Motor neuron (in vitro differentiated cells): ENCODE results near the gene ACIN1. TPM values are rescaled to one million over a fixed set of nuclear protein-coding genes. Genes with fewer than 3 reads are reported as not detected.

Experiments used
- ATAC-seq, 8 experiments: fragments of 200-7000 bp; cut with Tn5 transposase; replicated peaks in 6 of 8; 2 replicates each; pipeline ENCODE4 v1.8.0; 2021; ENCODE audit warnings: mild to moderate bottlenecking in 8 of 8, moderate library complexity in 8 of 8
- H3K27ac ChIP-seq, 2 donors: fragments of 250-450 bp; sonication (Bioruptor Pico); 2 replicates each; pipeline ENCODE4 v1.9.0; 2021; ENCODE audit warnings: antibody characterized with exemption in 2 of 2, mild to moderate bottlenecking in 2 of 2, moderate library complexity in 1 of 2
- H3K4me1 ChIP-seq, 2 donors: fragments of 250-450 bp; sonication (Bioruptor Pico); replicated peaks in 1 of 2; 2 replicates each; pipeline ENCODE4 v1.6.1; 2021; ENCODE audit warnings: antibody characterized with exemption in 2 of 2, mild to moderate bottlenecking in 2 of 2, moderate library complexity in 1 of 2
- H3K4me3 ChIP-seq, 5 donors: fragments of 250-450 bp; sonication (Bioruptor Pico); 2 replicates each; pipeline ENCODE4 v1.9.0; 2021; ENCODE audit warnings: antibody characterized with exemption in 5 of 5, mild to moderate bottlenecking in 5 of 5, moderate library complexity in 4 of 5
- WGBS, 10 experiments: fragments of 450-650 bp; shearing (Covaris generic); methylation state at CpG; one replicate each; pipeline ENCODE4 v1.0.0; 2022; 5-methylcytosine and 5-hydroxymethylcytosine counted together
- in situ Hi-C, 9 experiments: fragments of 400-800 bp; cut with MboI; loops; one replicate each; pipeline ENCODE4 v1.15.0; 2021; ENCODE audit warnings: low sequenced_read_pairs in 9 of 9, low pct_unique_long_range_greater_than_20kb in 2 of 9; ENCODE audit not compliant: unreplicated experiment in 9 of 9
- total RNA-seq, 8 experiments: library from RNA; unstranded; fragments of 300-600 nt; gene quantifications; 2 replicates each; pipeline versions ENCODE4 v1.2.3 to v1.2.4, GENCODE V29; 2022

Gene ACIN1
- total RNA-seq, 8 experiments from 2014 or later = 52.2 to 315 (median 121) TPM

DNA sequence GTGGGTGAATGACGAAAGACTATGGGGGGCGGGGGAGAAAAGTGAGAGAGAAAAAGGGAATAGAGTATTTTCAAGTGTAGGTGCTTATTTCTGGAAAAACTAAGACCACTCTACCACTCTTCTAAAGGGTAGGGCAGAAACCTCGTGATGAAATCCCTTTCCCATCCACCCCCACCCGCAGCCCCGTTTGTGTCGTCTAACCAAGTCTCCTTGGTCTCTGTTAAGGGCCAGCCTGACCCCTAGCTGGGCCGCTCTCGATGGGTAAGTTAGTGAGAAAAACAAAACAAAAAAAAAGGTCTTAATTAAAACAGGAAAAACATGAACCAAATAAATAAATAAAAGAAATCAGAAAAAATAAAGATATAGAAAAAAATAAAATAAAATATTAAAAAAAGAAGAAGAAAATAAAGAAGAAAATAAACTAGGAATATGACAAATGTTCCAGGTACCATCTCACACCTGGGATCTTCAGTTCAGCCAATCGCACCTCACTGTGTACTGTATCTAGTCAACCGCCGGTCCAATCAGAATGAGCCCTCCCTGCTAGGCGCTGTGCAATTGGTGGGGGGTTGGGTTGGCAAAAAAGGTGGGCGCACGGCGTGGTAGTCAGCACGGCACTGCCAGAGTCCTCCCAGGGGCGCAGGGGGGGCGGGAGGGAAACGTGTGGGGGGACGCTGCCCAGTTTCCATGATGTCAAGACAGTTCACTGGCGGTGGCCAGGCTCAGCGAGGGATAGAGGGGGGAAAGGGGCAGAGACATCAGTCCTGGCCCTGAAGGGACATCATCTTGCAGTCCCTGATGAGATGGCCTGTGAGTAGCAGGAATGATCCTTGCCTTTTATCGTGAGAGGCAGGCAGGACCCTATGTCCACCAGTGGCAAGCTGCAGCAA is 27.8 kb downstream of the ACIN1 start:
- H3K4me3 ChIP-seq = no peak overlapping the region
- H3K27ac ChIP-seq = no peak overlapping the region
- in situ Hi-C loops = loop anchor here in 6 of 9 experiments (10.0 to 25.0 kb wide), 3 partner anchors 82 to 505 kb away; partner anchors contain the start of genes AJUBA (in 2 of the 6) and HAUS4 (in 2 of the 6)
- ATAC-seq = no peak
- WGBS, 10 experiments = 80 to 100% (median 93%) methylated on average over 2 to 16 of the region's 23 CpGs; no CpG with 5 or more reads in 1 of the 10 experiments
- H3K4me1 ChIP-seq = peaks cover 22 to 28% of the 10 kb centered on the region in 2 donors

GRCh38 chr14:23066368-23066767 is 28.6 kb downstream of the ACIN1 start:
- WGBS, 10 experiments = 94 to 100% (median 100%) methylated on average over 1 to 3 of the region's 3 CpGs; no CpG with 5 or more reads in 2 of the 10 experiments
- in situ Hi-C loops = loop anchor here in 6 of 9 experiments (10.0 to 25.0 kb wide), 3 partner anchors 82 to 504 kb away; partner anchors contain the start of genes AJUBA (in 2 of the 6) and HAUS4 (in 2 of the 6)
- no peak overlapping the region for H3K27ac ChIP-seq

DNA sequence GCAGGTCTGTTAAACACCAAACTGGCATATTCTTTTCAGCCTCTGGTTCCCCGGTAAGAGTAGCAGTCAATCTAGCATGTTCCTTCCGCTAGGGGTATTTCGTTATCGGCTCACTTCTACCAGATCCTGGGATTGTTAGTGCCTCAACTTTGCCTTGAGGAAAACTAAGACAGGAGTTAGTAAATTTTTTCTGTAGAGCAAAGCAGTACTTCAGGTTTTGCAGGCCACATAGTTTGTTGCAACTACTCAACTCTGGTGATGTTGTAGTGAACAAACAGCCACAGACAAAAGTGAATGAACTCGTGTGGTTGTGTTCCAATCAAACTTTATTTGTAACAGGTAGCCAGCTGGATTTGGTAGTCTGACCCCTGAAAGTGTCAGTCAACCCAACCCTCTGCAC is 31.3 kb downstream of the ACIN1 start:
- Histone ChIP-seq H3K27ac (no peak overlapping the region), H3K4me1 (peaks cover 3 to 5% of the 10 kb centered on the region in 2 donors), H3K4me3 (no peak overlapping the region)
- no peak for ATAC-seq
- in situ Hi-C loops = loop anchor here in 6 of 9 experiments (10.0 to 25.0 kb wide), 3 partner anchors 79 to 501 kb away; partner anchors contain the start of genes AJUBA (in 2 of the 6) and HAUS4 (in 2 of the 6)
- WGBS, 10 experiments = 83 to 100% (median 96%) methylated on average over 1 to 5 of the region's 5 CpGs; no CpG with 5 or more reads in 1 of the 10 experiments

More at GRCh38 chr14:23066368-23066767, 28.6 kb downstream of the ACIN1 start:
- H3K4me1 ChIP-seq = peaks cover 17 to 22% of the 10 kb centered on the region in 2 donors
- H3K4me3 ChIP-seq = no peak overlapping the region
- ATAC-seq = no peak

DNA sequence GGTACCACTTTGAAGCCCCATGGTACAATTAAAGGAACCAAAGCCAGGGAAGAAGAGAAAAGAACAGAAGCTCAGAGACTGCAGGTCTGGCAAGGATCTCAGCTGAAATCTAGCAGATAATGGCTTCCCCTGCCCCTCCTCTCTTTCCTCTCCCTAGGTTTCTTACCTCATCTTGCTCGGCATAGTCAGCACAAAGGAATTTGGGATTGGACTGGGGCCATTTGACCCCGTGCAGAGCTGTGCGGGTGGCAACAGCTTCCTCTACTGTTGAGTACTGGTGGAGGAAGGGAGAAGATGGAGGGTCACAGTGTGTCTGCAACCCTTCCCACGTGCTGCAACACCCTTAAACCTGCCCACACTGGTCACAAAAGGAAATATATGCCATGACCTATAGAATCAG is 32.9 kb downstream of the ACIN1 start:
- peaks cover 0 to 2% of the 10 kb centered on the region in 2 donors for H3K4me1 ChIP-seq
- in situ Hi-C loops = loop anchor here in 6 of 9 experiments (10.0 to 25.0 kb wide), 3 partner anchors 77 to 500 kb away; partner anchors contain the start of genes AJUBA (in 2 of the 6) and HAUS4 (in 2 of the 6)
- H3K4me3 ChIP-seq = no peak overlapping the region
- WGBS, 10 experiments = 0 to 82% (median 60%) methylated on average over 1 to 4 of the region's 4 CpGs; no CpG with 5 or more reads in 6 of the 10 experiments
- ATAC-seq = peak in 2 of 8 experiments; percentile 16 to 34
- no peak overlapping the region for H3K27ac ChIP-seq

DNA sequence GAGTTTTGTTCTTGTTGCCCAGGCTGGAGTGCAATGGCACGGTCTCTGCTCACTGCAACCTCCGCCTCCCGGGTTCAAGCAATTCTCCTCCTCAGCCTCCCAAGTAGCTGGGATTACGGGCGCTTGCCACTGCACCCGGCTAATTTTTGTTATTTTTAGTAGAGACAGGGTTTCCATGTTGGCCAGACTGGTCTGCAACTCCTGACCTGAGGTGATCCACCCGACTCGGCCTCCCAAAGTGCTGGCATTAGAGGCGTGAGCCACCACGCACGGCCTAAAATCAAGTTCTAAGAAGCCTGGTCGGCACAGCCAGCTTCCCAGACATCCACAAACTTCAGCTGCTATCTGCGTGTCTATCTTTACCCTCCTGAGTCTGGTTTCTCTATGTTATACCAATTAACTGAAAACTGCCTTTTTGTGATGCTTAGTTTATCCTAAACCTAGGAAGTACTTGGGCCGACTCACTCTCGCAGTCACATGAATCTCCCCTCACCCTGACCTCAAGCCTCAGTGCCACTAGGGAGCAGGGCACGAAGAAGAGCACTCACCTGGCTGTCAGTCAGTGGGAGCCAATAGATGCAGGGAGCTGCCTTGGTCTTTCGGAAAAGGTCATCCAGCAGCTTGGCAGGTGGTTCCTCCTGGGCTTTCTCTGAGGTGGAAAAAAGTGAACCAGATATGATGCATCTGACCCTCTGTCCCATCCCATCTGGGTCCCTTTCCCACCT is 34.2 kb downstream of the ACIN1 start:
- H3K4me1 ChIP-seq = peaks cover 4 to 6% of the 10 kb centered on the region in 2 donors
- no peak for ATAC-seq
- H3K27ac ChIP-seq = no peak overlapping the region
- H3K4me3 ChIP-seq = no peak overlapping the region
- 60 to 100% (median 99%) methylated on average over 1 to 13 of the region's 17 CpGs for WGBS, 10 experiments
- in situ Hi-C loops = loop anchor here in 6 of 9 experiments (10.0 to 25.0 kb wide), 3 partner anchors 76 to 498 kb away; partner anchors contain the start of genes AJUBA (in 2 of the 6) and HAUS4 (in 2 of the 6)

DNA sequence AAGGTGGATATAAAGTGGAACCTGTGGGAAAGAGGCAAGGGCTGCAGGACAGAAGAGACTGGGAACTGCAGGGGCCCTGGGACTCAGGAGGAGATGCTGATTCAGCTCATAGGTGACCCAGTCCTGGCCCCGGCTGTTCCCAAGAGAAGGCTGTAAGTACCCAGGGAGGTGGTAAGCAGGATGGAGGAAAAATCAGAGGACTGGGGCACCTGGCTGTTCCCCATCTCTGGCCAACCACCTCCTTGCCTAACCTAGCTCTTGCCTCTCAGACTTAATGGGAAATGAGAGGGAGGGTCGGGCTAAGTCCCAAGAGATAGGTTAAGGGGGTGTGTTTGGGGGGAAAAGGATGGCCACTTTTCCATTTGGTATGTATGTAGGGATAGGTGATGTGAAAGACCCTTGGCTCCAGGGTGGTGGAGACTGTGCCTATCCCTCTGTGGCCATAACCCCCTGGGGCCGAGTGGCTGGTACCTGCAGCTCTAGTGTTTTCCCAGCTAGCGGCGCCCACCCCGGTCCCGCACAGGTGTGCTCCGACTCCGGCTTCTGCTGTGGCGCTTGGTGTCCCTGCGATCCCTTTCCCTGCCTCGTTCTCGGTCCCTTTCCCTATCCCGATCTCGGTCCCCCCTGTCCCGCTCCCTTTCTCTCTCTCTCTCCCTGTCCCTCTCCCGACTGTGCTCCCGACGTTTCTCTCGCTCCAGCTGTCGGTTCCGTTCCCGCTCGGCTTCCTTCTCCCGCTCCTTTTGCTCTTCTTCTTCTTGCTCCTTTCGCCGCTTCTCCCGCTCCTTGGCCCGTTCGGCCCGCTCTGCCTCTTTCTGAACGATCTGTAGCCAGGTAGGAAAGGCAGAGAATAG is 36.1 kb downstream of the ACIN1 start:
- no peak overlapping the region for H3K4me3 ChIP-seq
- no peak overlapping the region for H3K27ac ChIP-seq
- no peak for ATAC-seq
- peaks cover 6 to 10% of the 10 kb centered on the region in 2 donors for H3K4me1 ChIP-seq
- WGBS, 10 experiments = 78 to 93% (median 89%) methylated on average over 5 to 29 of the region's 32 CpGs
- in situ Hi-C loops = loop anchor here in 7 of 9 experiments (10.0 to 25.0 kb wide), 3 partner anchors 64 to 497 kb away; partner anchors contain the start of gene HAUS4 (in 2 of the 7)

DNA sequence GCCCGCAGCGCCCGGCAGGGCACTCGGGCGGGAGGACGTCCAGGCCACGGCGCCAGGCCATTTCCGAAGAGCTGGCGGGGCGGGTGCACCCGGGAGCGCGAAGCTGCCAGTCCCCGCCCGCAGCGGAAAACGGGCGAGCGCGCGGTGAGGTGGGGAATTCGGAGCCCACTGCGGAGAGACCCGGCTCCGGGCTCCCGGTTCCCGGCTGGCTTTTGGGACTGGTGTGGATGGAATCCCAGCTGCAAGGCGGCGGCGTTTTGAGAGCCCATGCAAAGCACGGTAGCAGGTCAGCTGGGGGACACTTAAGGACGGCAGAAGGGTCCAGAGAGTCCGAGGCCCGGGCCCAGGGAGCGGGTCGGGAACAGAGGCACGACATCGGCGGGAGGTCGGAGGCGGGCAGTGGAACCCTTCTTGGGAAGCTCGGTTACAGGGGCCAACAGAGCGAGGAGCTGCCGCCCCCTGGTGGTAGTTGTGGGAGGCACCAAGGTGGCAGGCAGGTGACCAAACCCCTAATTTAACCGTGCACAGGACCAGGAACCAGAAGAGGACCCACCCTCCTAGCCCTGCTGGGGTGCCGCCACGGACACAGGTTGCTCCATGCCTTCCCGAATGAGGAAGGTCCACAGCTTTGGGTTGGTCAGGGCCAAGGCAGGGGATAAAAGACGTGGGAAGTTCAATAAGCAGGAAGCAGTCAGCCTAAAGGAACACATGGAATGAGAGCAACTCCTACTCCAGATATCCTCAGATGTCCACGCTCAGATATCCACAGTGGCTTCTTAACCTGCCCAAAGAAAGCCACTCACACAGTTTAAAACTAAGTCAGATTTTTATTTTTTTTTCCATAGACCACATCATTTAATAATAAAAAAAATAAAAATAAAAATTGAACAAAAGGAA is 36.9 kb downstream of the ACIN1 start:
- H3K27ac ChIP-seq = peak overlapping the region; percentile 52 to 58

GRCh38 chr14:23056956-23057756 is 37.8 kb downstream of the ACIN1 start, which contains the start of gene CDH24:
Gene CDH24 (minus strand): TSS chr14:23057520. CDS start chr14:23055733, 1,787 bp downstream.
- ATAC-seq = peak; percentile 51 to 81 (median 76)
- WGBS, 10 experiments = 0 to 20% (median 7%) methylated on average over 1 to 13 of the region's 73 CpGs; no CpG with 5 or more reads in 4 of the 10 experiments
- H3K4me3 ChIP-seq = peak within 1 kb of the TSS; percentile 47 to 84 (median 61)
- peak within 1 kb of the TSS; percentile 52 to 58 for H3K27ac ChIP-seq
- peaks cover 6 to 17% of the 10 kb centered on the region in 2 donors for H3K4me1 ChIP-seq
- in situ Hi-C loops = loop anchor here in 7 of 9 experiments (10.0 to 25.0 kb wide), 3 partner anchors 62 to 495 kb away; partner anchors contain the start of gene HAUS4 (in 2 of the 7)

More for the DNA sequence above, 36.9 kb downstream of the ACIN1 start:
- H3K4me3 ChIP-seq = peak overlapping the region; percentile 47 to 84 (median 61)
- 0 to 60% (median 30%) methylated on average over 1 to 6 of the region's 51 CpGs; no CpG with 5 or more reads in 3 of the 10 experiments for WGBS, 10 experiments
- in situ Hi-C loops = loop anchor here in 7 of 9 experiments (10.0 to 25.0 kb wide), 3 partner anchors 63 to 496 kb away; partner anchors contain the start of gene HAUS4 (in 2 of the 7)
- peak; percentile 57 to 78 (median 75) for ATAC-seq
- H3K4me1 ChIP-seq = peaks cover 6 to 10% of the 10 kb centered on the region in 2 donors

DNA sequence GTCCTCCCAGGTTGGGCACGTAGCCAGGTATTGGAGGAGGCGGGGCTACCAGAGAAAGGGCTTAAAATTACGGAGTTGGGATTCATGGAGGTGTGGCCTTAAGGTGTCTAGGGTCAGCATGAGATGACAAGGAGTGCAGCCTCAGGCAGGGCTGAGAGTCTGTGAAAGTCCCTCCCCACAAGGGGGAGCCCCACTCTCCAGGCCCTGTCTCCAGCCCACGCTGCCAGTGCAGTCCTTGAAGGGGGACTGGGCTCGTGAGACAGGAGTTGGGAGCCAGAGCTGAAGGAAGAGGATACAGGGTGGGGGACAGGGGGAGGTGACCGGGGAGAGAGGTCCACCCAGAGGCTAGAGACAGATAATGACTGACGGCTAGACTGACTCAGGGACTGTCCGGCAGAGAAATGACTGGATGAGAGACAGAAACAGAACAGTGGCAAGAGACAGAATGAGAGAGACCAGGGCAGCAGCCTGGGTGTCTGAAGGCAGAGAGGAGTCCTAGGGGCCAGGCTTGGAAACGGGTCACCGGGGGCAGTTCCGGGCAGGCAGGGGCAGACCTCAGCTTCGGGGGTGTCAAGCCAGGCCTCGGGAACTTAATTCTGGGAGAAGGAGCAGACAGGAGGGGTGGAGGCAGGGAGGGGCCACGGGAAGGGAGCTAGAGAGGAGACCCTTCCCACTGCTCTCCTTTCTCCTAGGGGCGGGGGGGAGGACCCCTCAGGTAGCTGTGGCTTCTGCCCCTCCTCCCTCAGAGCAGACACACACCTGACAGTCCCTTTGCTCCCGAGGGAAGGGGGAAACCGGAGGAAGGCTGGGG is 38.6 kb downstream of the ACIN1 start:
- H3K27ac ChIP-seq = no peak overlapping the region
- in situ Hi-C loops = loop anchor here in 7 of 9 experiments (10.0 to 25.0 kb wide), 3 partner anchors 62 to 494 kb away; partner anchors contain the start of gene HAUS4 (in 2 of the 7)
- ATAC-seq = peak; percentile 22 to 49 (median 34)
- peaks cover 6 to 23% of the 10 kb centered on the region in 2 donors for H3K4me1 ChIP-seq
- 0 to 60% (median 9%) methylated on average over 1 to 9 of the region's 17 CpGs; no CpG with 5 or more reads in 1 of the 10 experiments for WGBS, 10 experiments
- peak overlapping the region; percentile 47 to 84 (median 61) for H3K4me3 ChIP-seq
